ENCODE data around the gene EXOC4. TPM values are rescaled to one million over a fixed set of nuclear protein-coding genes. Genes with fewer than 3 reads are reported as not detected.
"Not testable (repeated sequence)": the region's sequence is repeated elsewhere in the genome, so short reads cannot be mapped to it uniquely, and the experiment has no call there.

EXOC4 gene
- total RNA-seq, 1 donor from 2014 or later = 81.9 TPM

- DNase-seq (ENCODE audit: low spot score) = no peak
These were observed 61.2 kb downstream of the EXOC4 start for GRCh38 chr7:133314084-133314483.

GRCh38 chr7:133315332-133316040 lies 62.6 kb downstream of the EXOC4 start:
- DNase-seq (ENCODE audit: low spot score) = no peak

- DNase-seq (ENCODE audit: low spot score) = no peak
These were observed 67.0 kb downstream of the EXOC4 start for GRCh38 chr7:133319842-133320241.

- DNase-seq (ENCODE audit: low spot score) = no peak
These were observed 68.0 kb downstream of the EXOC4 start for GRCh38 chr7:133320891-133321290.

GRCh38 chr7:133321366-133321765 lies 68.5 kb downstream of the EXOC4 start:
- not testable (repeated sequence) for DNase-seq (ENCODE audit: low spot score)

GRCh38 chr7:133326745-133327144 lies 73.9 kb downstream of the EXOC4 start:
- DNase-seq (ENCODE audit: low spot score) = not testable (repeated sequence)

- not testable (repeated sequence) for DNase-seq (ENCODE audit: low spot score)
These were observed 75.1 kb downstream of the EXOC4 start for GRCh38 chr7:133328021-133328420.

- DNase-seq (ENCODE audit: low spot score) = no peak
These were observed 77.2 kb downstream of the EXOC4 start for GRCh38 chr7:133330085-133330484.

- no peak for DNase-seq (ENCODE audit: low spot score)
These were observed 79.0 kb downstream of the EXOC4 start for GRCh38 chr7:133331861-133332260.

- no peak for DNase-seq (ENCODE audit: low spot score)
These were observed 86.9 kb downstream of the EXOC4 start for GRCh38 chr7:133339772-133340171.

- no peak for DNase-seq (ENCODE audit: low spot score)
These were observed 91.4 kb downstream of the EXOC4 start for GRCh38 chr7:133344275-133344674.

- DNase-seq (ENCODE audit: low spot score) = no peak
These were observed 93.0 kb downstream of the EXOC4 start for GRCh38 chr7:133345690-133346421.

GRCh38 chr7:133348250-133348649 lies 95.4 kb downstream of the EXOC4 start:
- DNase-seq (ENCODE audit: low spot score) = no peak

GRCh38 chr7:133349101-133349500 lies 96.2 kb downstream of the EXOC4 start:
- DNase-seq (ENCODE audit: low spot score) = no peak

GRCh38 chr7:133352430-133352829 lies 99.6 kb downstream of the EXOC4 start:
- no peak for DNase-seq (ENCODE audit: low spot score)

GRCh38 chr7:133353775-133354174 lies 100.9 kb downstream of the EXOC4 start:
- no peak for DNase-seq (ENCODE audit: low spot score)

- no peak for DNase-seq (ENCODE audit: low spot score)
These were observed 101.9 kb downstream of the EXOC4 start for GRCh38 chr7:133354546-133355324.

GRCh38 chr7:133355325-133355708 lies 102.4 kb downstream of the EXOC4 start:
- peak; percentile 74 for DNase-seq (ENCODE audit: low spot score)

- no peak for DNase-seq (ENCODE audit: low spot score)
These were observed 102.9 kb downstream of the EXOC4 start for GRCh38 chr7:133355822-133356221.

- peak; percentile 43 for DNase-seq (ENCODE audit: low spot score)
These were observed 105.8 kb downstream of the EXOC4 start for GRCh38 chr7:133358708-133359107.

- DNase-seq (ENCODE audit: low spot score) = no peak
These were observed 106.6 kb downstream of the EXOC4 start for GRCh38 chr7:133359449-133359848.

- DNase-seq (ENCODE audit: low spot score) = no peak
These were observed 107.3 kb downstream of the EXOC4 start for GRCh38 chr7:133360201-133360600.

Data from umbilical cord (tissue), 2 donors.